Naive thymus-derived CD8-positive, alpha-beta T cell (primary cell): ENCODE results near the gene ZMAT2. TPM values are rescaled to one million over a fixed set of nuclear protein-coding genes. Genes with fewer than 3 reads are reported as not detected.

Source experiments
- polyA plus RNA-seq, 3 donors: library from polyadenylated mRNA; unstranded; fragments of 300-500 nt; fragmentation: Illumina TruSeq; gene quantifications; one replicate each; pipeline ENCODE4 v1.2.3, GENCODE V29; 2021
- total RNA-seq, 8 experiments: library from RNA in 2 of 8; stranded (reverse) in 2 of 8; gene quantifications; one replicate each; pipeline ENCODE4 v1.2.3 and lab custom pipeline; 2021 to 2026

The ZMAT2 gene
- total and polyA plus RNA-seq, 5 experiments from 2014 or later = 55.8 to 81.3 (median 64.2) TPM

Other genes with a start within 250 kb of the ZMAT2 start
- gene EIF4EBP3, start 152.8 kb upstream of the ZMAT2 start, total RNA-seq = 10 to 100 TPM; 24.5 to 27.3 TPM
- gene EIF4EBP3, start 152.8 kb upstream of the ZMAT2 start, polyA plus RNA-seq = 10 to 100 TPM; 50.4 to 79.6 (median 71.5) TPM
- gene SRA1, start 143.0 kb upstream of the ZMAT2 start, total RNA-seq = 10 to 100 TPM; 27.8 to 28.3 TPM
- gene SRA1, start 143.0 kb upstream of the ZMAT2 start, polyA plus RNA-seq = 10 to 100 TPM; 26.7 to 37.5 (median 37.1) TPM
- 10 to 100 TPM; 75.6 to 77.5 TPM for gene APBB3, start 135.8 kb upstream of the ZMAT2 start, total RNA-seq
- 1 to 10 TPM; 2.5 to 4.6 (median 3.7) TPM for gene APBB3, start 135.8 kb upstream of the ZMAT2 start, polyA plus RNA-seq
- 10 to 100 TPM; 53.6 to 58.3 TPM for gene SLC35A4, start 135.6 kb upstream of the ZMAT2 start, total RNA-seq
- gene SLC35A4, start 135.6 kb upstream of the ZMAT2 start, polyA plus RNA-seq = 100 to 1,000 TPM in 2 of 3 donors, 10 to 100 TPM in 1; 92.8 to 142 (median 113) TPM
- gene CD14, start 67.3 kb upstream of the ZMAT2 start, total RNA-seq = 1 to 10 TPM; 4.5 to 4.6 TPM
- gene CD14, start 67.3 kb upstream of the ZMAT2 start, polyA plus RNA-seq = 1 to 10 TPM; 1.5 to 3.1 (median 2.1) TPM
- gene TMCO6, start 61.0 kb upstream of the ZMAT2 start, total RNA-seq = 10 to 100 TPM; 46.3 to 55.8 TPM
- 10 to 100 TPM; 11.5 to 20.5 (median 13.9) TPM for gene TMCO6, start 61.0 kb upstream of the ZMAT2 start, polyA plus RNA-seq
- 10 to 100 TPM; 43.6 to 44.3 TPM for gene NDUFA2, start 52.8 kb upstream of the ZMAT2 start, total RNA-seq
- 100 to 1,000 TPM; 137 to 167 (median 160) TPM for gene NDUFA2, start 52.8 kb upstream of the ZMAT2 start, polyA plus RNA-seq
- gene IK, start 52.6 kb upstream of the ZMAT2 start, total RNA-seq = 100 to 1,000 TPM; 178 TPM
- gene IK, start 52.6 kb upstream of the ZMAT2 start, polyA plus RNA-seq = 100 to 1,000 TPM; 168 to 207 (median 200) TPM
- 10 to 100 TPM; 46.2 to 47.7 TPM for gene WDR55, start 35.5 kb upstream of the ZMAT2 start, total RNA-seq
- 10 to 100 TPM in 1 of 3 donors, 1 to 10 TPM in 2; 9.2 to 15.6 (median 9.6) TPM for gene WDR55, start 35.5 kb upstream of the ZMAT2 start, polyA plus RNA-seq
- 1 to 10 TPM; 3.4 to 3.7 TPM for gene DND1, start 26.9 kb upstream of the ZMAT2 start, total RNA-seq
- gene DND1, start 26.9 kb upstream of the ZMAT2 start, polyA plus RNA-seq = under 1 TPM in 1 of 3 donors, not detected in 2; 0.17 TPM
- gene HARS1, start 9.1 kb upstream of the ZMAT2 start, total RNA-seq = 10 to 100 TPM; 83.6 to 84.1 TPM
- 10 to 100 TPM; 63.2 to 77.5 (median 65.3) TPM for gene HARS1, start 9.1 kb upstream of the ZMAT2 start, polyA plus RNA-seq
- 10 to 100 TPM; 63.5 to 68.0 TPM for gene HARS2, start 9.0 kb upstream of the ZMAT2 start, total RNA-seq
- gene HARS2, start 9.0 kb upstream of the ZMAT2 start, polyA plus RNA-seq = 10 to 100 TPM; 15.4 to 24.6 (median 20.1) TPM
- not detected for gene PCDHA1, start 85.7 kb downstream of the ZMAT2 start, total RNA-seq
- gene PCDHA1, start 85.7 kb downstream of the ZMAT2 start, polyA plus RNA-seq = not detected
- gene PCDHA2, start 94.4 kb downstream of the ZMAT2 start, total RNA-seq = not detected
- gene PCDHA2, start 94.4 kb downstream of the ZMAT2 start, polyA plus RNA-seq = not detected
- not detected for gene PCDHA3, start 100.6 kb downstream of the ZMAT2 start, total RNA-seq
- gene PCDHA3, start 100.6 kb downstream of the ZMAT2 start, polyA plus RNA-seq = not detected
- gene PCDHA4, start 106.6 kb downstream of the ZMAT2 start, total RNA-seq = not detected
- not detected for gene PCDHA4, start 106.6 kb downstream of the ZMAT2 start, polyA plus RNA-seq
- gene PCDHA5, start 121.2 kb downstream of the ZMAT2 start, total RNA-seq = not detected
- not detected for gene PCDHA5, start 121.2 kb downstream of the ZMAT2 start, polyA plus RNA-seq
- gene PCDHA6, start 127.5 kb downstream of the ZMAT2 start, total RNA-seq = not detected
- gene PCDHA6, start 127.5 kb downstream of the ZMAT2 start, polyA plus RNA-seq = not detected
- not detected for gene PCDHA7, start 133.8 kb downstream of the ZMAT2 start, total RNA-seq
- not detected for gene PCDHA7, start 133.8 kb downstream of the ZMAT2 start, polyA plus RNA-seq
- not detected for gene PCDHA8, start 140.7 kb downstream of the ZMAT2 start, total RNA-seq
- not detected for gene PCDHA8, start 140.7 kb downstream of the ZMAT2 start, polyA plus RNA-seq
- gene PCDHA9, start 147.9 kb downstream of the ZMAT2 start, total RNA-seq = not detected
- not detected for gene PCDHA9, start 147.9 kb downstream of the ZMAT2 start, polyA plus RNA-seq
- gene PCDHA10, start 155.4 kb downstream of the ZMAT2 start, total RNA-seq = not detected
- not detected for gene PCDHA10, start 155.4 kb downstream of the ZMAT2 start, polyA plus RNA-seq
- gene PCDHA11, start 168.5 kb downstream of the ZMAT2 start, total RNA-seq = not detected
- gene PCDHA11, start 168.5 kb downstream of the ZMAT2 start, polyA plus RNA-seq = not detected
- not detected for gene PCDHA12, start 174.9 kb downstream of the ZMAT2 start, total RNA-seq
- not detected for gene PCDHA12, start 174.9 kb downstream of the ZMAT2 start, polyA plus RNA-seq
- gene PCDHA13, start 181.7 kb downstream of the ZMAT2 start, total RNA-seq = not detected
- not detected for gene PCDHA13, start 181.7 kb downstream of the ZMAT2 start, polyA plus RNA-seq
- gene PCDHAC1, start 225.9 kb downstream of the ZMAT2 start, total RNA-seq = not detected
- not detected for gene PCDHAC1, start 225.9 kb downstream of the ZMAT2 start, polyA plus RNA-seq